Memory B cell (primary cell): ENCODE data around the gene ABLIM3.

ENCODE experiments used
- ATAC-seq: fragments of 150-1000 bp; cut with Tn5 transposase; 2 replicates; pipeline ENCODE4 v1.10.0; 2021; ENCODE audit warnings: low read depth, mild to moderate bottlenecking, moderate library complexity
- DNase-seq, 2 donors: peaks; one replicate each; pipeline ENCODE4 v3.0.0; 2022; ENCODE audit warnings: low spot score in 2 of 2
- H3K27ac Mint-ChIP-seq: one replicate; pipeline ENCODE4 v1.8.0; 2022; ENCODE audit warnings: mild to moderate bottlenecking, moderate library complexity, mixed read lengths
- H3K27me3 Mint-ChIP-seq: one replicate; pipeline ENCODE4 v1.8.0; 2022; ENCODE audit warnings: mixed read lengths
- H3K36me3 Mint-ChIP-seq: one replicate; pipeline ENCODE4 v1.8.0; 2022; ENCODE audit warnings: mild to moderate bottlenecking, mixed read lengths
- H3K4me1 Mint-ChIP-seq: one replicate; pipeline ENCODE4 v1.8.0; 2022; ENCODE audit warnings: mixed read lengths
- H3K4me3 Mint-ChIP-seq: one replicate; pipeline ENCODE4 v1.8.0; 2022; ENCODE audit warnings: mild to moderate bottlenecking, moderate library complexity, mixed read lengths
- H3K9me3 Mint-ChIP-seq: one replicate; pipeline ENCODE4 v1.8.0; 2022; ENCODE audit warnings: mixed read lengths

ABLIM3 gene

DNA sequence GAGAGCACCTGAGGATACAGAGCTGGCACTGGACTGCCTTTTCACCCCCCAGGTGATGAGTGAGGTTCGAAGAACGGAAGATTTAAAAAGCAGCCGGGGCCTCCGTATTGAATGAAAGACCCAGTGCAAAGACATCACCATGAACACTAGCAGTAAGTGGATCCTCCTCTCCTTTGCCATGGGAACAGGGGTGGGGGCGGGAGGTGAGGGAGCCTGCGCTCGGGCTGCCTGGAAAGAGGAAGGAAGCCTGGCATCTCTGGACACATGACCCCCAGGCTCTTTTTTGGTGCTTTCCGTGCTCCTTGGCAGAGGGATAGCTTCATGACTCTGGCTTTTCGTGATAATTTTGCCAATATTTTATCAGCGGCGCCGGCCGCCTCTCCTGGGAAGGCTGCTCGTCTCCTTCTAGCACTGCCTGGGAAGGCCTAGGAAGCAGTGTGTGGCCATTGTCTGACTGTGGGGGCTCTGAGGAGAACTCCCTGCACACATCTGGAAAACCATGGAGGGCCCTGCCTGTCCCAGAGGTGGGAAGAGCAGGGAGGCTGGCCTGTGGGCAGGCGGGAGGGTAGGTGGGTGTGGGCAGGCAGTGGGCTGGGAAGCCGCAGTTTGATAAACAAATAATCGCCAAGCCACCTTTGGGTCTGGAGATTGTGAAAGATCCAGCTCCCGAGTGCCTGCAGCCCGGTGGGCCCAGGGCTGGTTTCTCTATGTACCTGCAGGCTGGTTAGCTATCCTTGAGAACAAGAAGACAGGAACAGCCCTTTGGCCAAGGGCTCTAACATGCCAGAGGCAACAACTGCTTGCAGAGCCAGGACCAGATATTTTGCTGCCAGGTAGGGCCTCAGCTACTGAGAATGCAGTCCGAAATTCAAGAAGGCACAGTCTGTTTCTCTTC is 911 bp downstream of the ABLIM3 start:
- Mint-ChIP-seq H3K4me1 (peaks cover 2% of the 10 kb centered on the region), H3K36me3 (no peaks in the 10 kb centered on the region), H3K4me3 (peak overlapping the region; percentile 37), H3K27ac (no peak overlapping the region), H3K27me3 (peaks cover 10% of the 10 kb centered on the region), H3K9me3 (no peaks in the 10 kb centered on the region)
- ATAC-seq (no peak), DNase-seq (no peak)

DNA sequence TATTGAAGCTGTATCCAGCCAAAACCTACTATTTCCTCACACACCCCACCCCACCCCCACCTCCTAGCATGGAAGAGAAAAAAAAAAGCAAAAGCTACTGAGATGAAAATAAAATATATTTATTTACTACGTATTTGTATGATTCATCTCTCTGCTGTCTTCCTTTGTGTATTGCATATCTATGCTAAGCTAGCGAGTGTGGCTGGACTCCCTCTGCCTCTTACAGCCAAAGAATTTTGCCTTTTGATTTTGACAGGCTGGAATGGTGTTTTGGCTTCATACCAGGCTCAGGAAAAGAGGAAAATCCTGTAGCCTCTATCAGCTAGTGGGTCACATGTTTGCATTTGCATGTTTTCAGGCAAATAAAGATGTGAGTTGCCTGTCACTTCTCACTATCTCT is 2.2 kb downstream of the ABLIM3 start:
- DNase-seq (no peak), ATAC-seq (no peak)
- Mint-ChIP-seq H3K9me3 (no peaks in the 10 kb centered on the region), H3K36me3 (no peaks in the 10 kb centered on the region), H3K4me1 (peaks cover 2% of the 10 kb centered on the region), H3K27ac (no peak overlapping the region), H3K4me3 (no peak overlapping the region), H3K27me3 (peaks cover 10% of the 10 kb centered on the region)

DNA sequence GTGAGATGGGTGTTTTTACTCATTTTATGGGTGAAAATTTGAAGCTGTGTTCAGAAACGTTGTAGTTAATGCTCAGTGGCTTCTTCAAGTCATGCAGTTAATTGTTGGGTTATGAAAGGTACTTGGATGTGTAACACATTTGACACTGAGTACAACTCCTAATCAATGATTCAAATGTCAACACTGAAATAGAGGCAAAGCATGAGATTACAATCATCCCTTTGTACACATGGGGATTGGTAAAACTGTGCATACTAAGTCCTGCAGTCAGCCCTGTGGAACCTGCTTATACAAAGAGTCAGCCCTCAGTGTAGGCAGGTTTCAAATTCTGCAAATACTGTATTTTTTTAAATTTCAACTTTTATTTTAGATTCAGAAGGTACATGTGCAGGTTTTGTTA is 3.3 kb downstream of the ABLIM3 start:
- ATAC-seq (no peak), DNase-seq (no peak)
- H3K4me3 Mint-ChIP-seq: no peak overlapping the region
- H3K4me1 Mint-ChIP-seq: peaks cover 2% of the 10 kb centered on the region
- H3K27me3 Mint-ChIP-seq: peaks cover 10% of the 10 kb centered on the region
- no peaks in the 10 kb centered on the region for H3K36me3 Mint-ChIP-seq
- H3K9me3 Mint-ChIP-seq: no peaks in the 10 kb centered on the region
- H3K27ac Mint-ChIP-seq: no peak overlapping the region

DNA sequence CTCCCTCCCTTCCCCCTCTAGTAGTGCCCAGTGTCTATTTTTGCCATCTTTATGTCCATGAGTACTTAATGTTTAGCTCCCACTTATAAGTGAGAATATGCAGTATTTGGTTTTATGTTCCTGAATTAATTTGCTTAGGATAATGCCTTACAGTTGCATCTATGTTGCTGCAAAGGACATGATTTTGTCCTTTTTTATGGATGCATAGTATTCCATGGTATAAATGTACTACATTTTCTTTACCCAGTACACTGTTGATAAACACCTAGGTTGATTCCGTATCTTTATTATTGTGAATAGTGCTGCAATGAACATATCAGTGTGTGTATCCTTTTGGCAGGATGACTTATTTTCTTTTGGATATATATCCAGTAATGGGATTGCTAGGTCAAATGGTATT is 3.8 kb downstream of the ABLIM3 start:
- Mint-ChIP-seq H3K27me3 (peaks cover 7% of the 10 kb centered on the region), H3K36me3 (no peaks in the 10 kb centered on the region), H3K4me3 (no peak overlapping the region), H3K27ac (no peak overlapping the region), H3K9me3 (no peaks in the 10 kb centered on the region), H3K4me1 (peaks cover 2% of the 10 kb centered on the region)
- ATAC-seq (no peak), DNase-seq (no peak)

DNA sequence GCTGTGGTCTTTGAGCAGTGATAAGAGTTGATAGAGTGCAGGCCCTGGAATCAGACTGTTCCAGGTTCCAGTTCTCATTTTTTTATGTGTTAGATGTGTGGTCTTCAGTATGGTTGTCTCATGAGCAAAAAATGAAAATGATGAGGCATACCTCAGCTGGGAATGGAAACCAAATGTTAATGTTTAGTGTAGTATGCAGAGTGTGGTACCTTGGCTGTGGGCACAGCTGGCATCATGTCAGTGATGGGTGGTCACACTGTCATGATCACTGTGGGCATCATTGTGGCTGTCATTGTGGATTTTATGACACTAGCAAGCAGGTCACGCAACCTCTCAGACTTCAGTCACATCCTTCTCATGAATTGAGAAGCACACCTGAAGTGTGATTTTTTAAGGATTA is 6.4 kb downstream of the ABLIM3 start:
- Mint-ChIP-seq H3K9me3 (no peaks in the 10 kb centered on the region), H3K4me3 (no peak overlapping the region)

DNA sequence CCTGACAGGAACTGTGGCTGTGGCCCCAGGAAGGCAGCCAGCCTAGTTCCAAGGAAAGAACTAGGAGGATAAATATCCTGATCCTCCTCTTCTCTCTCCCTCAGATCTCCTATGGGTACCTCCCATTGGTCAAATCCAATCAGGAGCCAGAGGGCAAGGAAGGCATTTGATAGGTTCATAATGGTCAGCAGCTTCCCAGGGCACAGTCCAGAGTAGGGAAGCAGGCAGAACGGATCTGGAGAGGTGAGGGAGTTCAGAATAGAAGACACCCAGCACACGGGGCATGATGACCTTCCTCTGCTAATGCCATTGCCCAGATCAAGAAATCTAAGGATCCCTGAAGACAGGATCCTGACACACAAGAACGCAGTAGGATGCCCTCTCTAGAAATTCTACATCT is 8.6 kb downstream of the ABLIM3 start:
- DNase-seq (no peak), ATAC-seq (no peak)
- peaks cover 4% of the 10 kb centered on the region for H3K27me3 Mint-ChIP-seq
- no peak overlapping the region for H3K27ac Mint-ChIP-seq
- no peaks in the 10 kb centered on the region for H3K36me3 Mint-ChIP-seq
- no peaks in the 10 kb centered on the region for H3K4me1 Mint-ChIP-seq
- no peak overlapping the region for H3K4me3 Mint-ChIP-seq
- H3K9me3 Mint-ChIP-seq: no peaks in the 10 kb centered on the region

More for the DNA sequence above, 6.4 kb downstream of the ABLIM3 start:
- Mint-ChIP-seq H3K36me3 (no peaks in the 10 kb centered on the region), H3K27me3 (peaks cover 1% of the 10 kb centered on the region), H3K27ac (no peak overlapping the region), H3K4me1 (no peaks in the 10 kb centered on the region)
- DNase-seq (no peak), ATAC-seq (no peak)

DNA sequence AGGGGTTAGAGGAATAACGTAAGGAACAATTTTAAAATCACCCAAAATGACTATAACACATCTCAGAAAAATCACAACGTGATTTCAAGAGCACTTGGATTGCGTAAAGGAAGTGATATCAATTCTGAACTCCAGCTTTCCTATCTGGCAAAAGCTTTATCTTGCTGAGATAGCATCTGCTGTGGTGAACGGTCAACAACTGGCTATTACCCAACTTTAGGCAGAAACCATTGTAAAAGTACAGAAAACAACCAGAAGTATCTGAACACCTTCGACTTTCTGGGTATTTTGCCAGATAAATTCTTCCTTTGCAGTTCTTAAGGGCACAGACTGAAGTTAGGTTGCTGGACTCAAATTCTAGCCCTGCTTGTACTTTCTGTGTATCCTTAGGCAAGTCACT is 9.2 kb downstream of the ABLIM3 start:
- no peak for ATAC-seq

DNA sequence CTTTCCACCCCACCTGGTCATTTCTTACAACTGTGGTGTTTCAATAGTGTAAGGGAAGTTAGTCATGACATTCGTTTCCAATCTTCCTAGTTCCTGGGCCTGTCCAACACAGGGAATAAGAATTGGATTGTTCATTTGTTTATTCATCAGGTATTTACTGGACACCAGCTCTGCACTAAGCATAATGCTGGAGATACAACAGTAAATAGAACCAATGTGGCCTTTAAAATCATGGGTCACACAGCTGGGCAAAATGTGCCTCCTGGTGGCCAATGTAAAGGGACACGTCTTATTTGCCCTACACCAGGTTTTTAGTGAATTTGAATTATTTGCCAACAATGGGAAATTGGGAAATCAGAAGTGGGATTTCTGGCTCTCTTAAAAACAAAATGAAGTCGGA is 10.4 kb downstream of the ABLIM3 start:
- peaks cover 10% of the 10 kb centered on the region for H3K27me3 Mint-ChIP-seq
- H3K36me3 Mint-ChIP-seq: no peaks in the 10 kb centered on the region
- no peak for ATAC-seq
- H3K4me3 Mint-ChIP-seq: no peak overlapping the region
- no peaks in the 10 kb centered on the region for H3K9me3 Mint-ChIP-seq
- no peak for DNase-seq
- H3K4me1 Mint-ChIP-seq: no peaks in the 10 kb centered on the region
- H3K27ac Mint-ChIP-seq: no peak overlapping the region

More for the DNA sequence above, 9.2 kb downstream of the ABLIM3 start:
- H3K36me3 Mint-ChIP-seq: no peaks in the 10 kb centered on the region
- H3K27ac Mint-ChIP-seq: no peak overlapping the region
- H3K4me3 Mint-ChIP-seq: no peak overlapping the region
- no peaks in the 10 kb centered on the region for H3K4me1 Mint-ChIP-seq
- no peaks in the 10 kb centered on the region for H3K9me3 Mint-ChIP-seq
- H3K27me3 Mint-ChIP-seq: peaks cover 6% of the 10 kb centered on the region
- DNase-seq: no peak

DNA sequence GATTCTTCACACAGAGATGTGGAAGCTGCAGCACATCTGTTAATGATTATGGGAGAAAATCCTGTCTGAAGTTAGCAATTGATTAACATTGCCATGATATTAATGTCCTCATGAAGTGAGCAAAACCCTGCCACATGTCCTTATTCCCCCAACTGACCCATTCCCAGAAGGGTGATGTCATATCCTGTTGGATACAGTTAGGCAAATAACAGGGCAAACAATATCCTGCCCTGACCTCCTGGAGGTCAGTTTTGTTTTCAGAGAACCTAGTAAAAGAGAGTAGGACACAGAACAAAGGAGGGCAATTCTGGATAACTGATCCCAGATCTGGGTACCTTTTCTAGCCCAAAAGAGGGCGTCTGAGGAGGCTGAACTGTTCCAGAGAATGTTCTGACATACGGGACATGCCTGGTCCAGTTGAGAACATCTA is 11.0 kb downstream of the ABLIM3 start:
- Mint-ChIP-seq H3K27ac (no peak overlapping the region), H3K4me3 (no peak overlapping the region), H3K27me3 (peaks cover 10% of the 10 kb centered on the region), H3K4me1 (no peaks in the 10 kb centered on the region), H3K36me3 (no peaks in the 10 kb centered on the region), H3K9me3 (no peaks in the 10 kb centered on the region)
- no peak for DNase-seq
- ATAC-seq: no peak

DNA sequence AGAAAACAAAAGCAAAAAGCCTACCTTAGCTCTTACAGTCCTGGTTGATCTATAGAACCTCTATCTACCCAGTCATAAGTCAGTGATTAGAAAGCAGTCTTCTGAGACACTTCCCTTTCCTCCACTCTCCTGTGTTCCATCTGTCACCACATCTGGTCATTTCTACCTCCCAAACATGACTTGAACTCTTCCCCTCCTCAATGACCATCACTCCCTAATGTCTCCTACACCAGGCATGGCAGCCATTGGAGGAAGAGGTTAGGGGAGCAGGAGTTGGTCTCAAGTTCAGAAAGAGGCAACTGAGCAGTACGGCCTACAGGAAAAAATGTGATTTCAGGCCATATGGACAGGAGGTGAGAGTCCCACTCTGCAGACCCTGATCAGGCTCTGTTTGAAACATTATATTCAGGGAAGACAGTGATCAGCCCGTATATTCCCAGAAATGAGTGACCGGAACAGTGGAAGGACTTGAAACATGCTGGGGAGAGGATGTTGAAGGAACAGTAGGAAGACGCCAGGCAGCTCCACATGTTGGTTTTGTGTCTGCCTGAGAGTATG is 12.0 kb downstream of the ABLIM3 start:
- Mint-ChIP-seq H3K36me3 (no peaks in the 10 kb centered on the region), H3K27ac (no peak overlapping the region), H3K4me3 (no peak overlapping the region), H3K27me3 (peaks cover 10% of the 10 kb centered on the region), H3K4me1 (no peaks in the 10 kb centered on the region), H3K9me3 (no peaks in the 10 kb centered on the region)
- no peak for ATAC-seq
- no peak for DNase-seq

DNA sequence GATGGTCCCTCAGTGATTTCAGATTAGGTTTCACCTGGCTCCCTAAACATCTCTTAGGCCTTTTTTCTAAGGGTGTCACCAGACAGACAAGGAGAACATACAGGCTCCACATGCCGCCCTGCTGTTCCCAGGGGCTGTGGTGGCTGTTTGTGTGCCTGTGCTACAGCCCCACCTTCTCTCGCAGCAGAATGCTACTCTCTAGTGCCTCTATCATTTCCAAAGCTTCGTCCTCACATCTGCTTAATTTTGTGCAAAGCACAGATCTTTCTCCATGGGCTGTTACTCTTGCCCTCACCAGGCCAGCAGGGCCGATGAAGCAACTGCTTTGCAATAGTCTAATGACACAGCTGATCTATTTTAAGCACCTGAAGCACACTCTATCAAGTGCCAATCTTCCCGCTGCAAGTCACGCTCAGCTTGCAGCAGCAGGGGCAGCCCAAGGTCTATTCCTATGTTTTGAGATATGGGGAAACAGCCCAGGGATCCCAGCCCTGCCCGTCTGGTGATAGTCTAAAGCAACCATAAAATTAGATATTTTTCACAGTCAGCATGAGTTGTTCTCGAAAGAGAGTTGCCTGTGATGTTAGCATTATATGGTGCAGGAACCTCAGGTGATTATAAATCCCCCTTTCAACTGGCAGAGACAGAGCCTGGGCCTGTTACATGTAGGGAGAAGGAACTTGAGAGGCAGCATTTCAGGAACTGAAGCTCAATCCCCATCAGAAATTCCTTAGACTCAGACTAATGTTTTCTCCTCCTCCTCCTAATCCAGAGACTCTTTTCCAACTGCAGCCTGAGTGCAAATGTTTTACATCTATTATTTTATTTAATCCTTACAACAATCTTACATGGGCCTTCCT is 12.7 kb downstream of the ABLIM3 start:
- H3K9me3 Mint-ChIP-seq: no peaks in the 10 kb centered on the region
- DNase-seq (no peak), ATAC-seq (no peak)
- peaks cover 10% of the 10 kb centered on the region for H3K27me3 Mint-ChIP-seq
- H3K27ac Mint-ChIP-seq: no peak overlapping the region
- H3K4me3 Mint-ChIP-seq: no peak overlapping the region
- H3K36me3 Mint-ChIP-seq: no peaks in the 10 kb centered on the region
- no peaks in the 10 kb centered on the region for H3K4me1 Mint-ChIP-seq

DNA sequence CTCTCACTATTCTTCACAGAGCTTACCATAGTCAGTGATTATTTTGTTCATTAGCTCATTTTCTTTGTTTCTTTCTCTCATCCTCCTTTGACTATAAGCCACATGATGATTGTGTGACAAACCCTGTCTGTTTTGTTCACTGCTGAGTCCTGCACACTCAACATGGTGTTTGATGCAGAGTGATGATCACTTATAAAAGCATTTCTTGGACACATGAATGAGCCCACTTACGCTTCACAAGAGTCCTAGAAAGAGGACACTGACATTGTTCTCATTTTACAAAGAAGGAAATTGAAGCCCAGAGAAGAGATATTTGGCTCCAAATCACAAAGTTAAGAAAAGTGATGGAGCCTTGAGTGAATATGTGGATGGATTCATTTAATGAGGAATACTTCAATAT is 13.4 kb downstream of the ABLIM3 start:
- ATAC-seq (no peak), DNase-seq (no peak)
- no peaks in the 10 kb centered on the region for H3K36me3 Mint-ChIP-seq
- H3K27ac Mint-ChIP-seq: no peak overlapping the region
- H3K9me3 Mint-ChIP-seq: no peaks in the 10 kb centered on the region
- peaks cover 11% of the 10 kb centered on the region for H3K27me3 Mint-ChIP-seq
- H3K4me1 Mint-ChIP-seq: no peaks in the 10 kb centered on the region
- no peak overlapping the region for H3K4me3 Mint-ChIP-seq

DNA sequence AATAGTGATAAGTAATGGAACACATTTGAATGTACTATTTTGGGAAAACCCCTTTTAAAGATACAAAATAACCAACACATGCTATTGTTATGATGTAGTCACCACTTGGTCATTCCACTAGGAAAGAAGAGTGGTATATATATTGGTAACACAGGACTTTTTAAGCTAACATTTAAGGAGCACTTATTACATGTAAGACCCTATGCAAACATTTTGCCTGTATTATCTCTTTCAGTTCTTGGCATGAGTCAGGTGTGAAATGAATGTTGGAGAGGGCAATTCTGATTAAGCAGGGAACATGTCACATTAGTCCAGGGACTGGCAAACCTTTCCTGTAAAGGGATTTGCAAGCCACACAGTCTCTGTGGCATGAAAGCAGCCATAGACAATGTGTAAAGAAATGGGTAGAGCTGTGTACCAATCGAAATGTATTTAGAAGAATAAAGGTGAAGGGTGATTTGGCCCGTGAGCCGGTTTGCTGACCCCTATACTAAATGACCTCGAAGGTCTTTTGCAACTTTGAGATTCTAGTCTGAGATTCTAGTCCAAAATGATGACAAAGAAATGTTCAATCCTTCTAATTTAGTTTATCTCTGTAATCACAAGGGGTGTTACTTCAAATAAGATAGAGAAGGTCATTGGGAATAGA is 15.3 kb downstream of the ABLIM3 start:
- H3K36me3 Mint-ChIP-seq: no peaks in the 10 kb centered on the region
- DNase-seq (no peak), ATAC-seq (no peak)
- H3K27me3 Mint-ChIP-seq: peaks cover 14% of the 10 kb centered on the region
- no peaks in the 10 kb centered on the region for H3K9me3 Mint-ChIP-seq
- no peak overlapping the region for H3K27ac Mint-ChIP-seq
- H3K4me3 Mint-ChIP-seq: no peak overlapping the region
- H3K4me1 Mint-ChIP-seq: no peaks in the 10 kb centered on the region

DNA sequence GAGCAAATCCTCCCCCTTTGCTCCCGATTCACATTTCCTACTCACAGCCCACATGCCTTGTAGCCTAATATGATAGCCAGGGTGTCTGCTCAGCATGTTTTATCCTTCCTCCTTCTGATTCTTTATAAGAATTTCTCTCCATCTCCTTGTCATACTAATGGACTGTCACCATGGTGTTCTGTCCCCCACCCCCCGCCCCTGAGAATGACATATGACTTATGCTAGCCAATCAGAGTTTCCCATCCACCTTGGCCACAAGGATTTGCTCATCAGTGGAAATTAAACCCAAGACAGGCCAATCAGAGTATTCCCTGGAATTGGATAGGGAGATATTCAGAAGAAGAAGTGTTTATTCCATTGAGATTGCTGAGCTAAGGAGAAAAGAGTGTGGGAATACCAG is 16.0 kb downstream of the ABLIM3 start:
- Mint-ChIP-seq H3K9me3 (no peaks in the 10 kb centered on the region), H3K27me3 (peaks cover 16% of the 10 kb centered on the region), H3K27ac (no peak overlapping the region), H3K4me1 (no peaks in the 10 kb centered on the region), H3K36me3 (no peaks in the 10 kb centered on the region), H3K4me3 (no peak overlapping the region)
- DNase-seq (no peak), ATAC-seq (no peak)
